Neural progenitor cell (in vitro differentiated cells): ENCODE measurements around the gene GSE1. TPM values are rescaled to one million over a fixed set of nuclear protein-coding genes. Genes with fewer than 3 reads are reported as not detected.

ENCODE experiments used
- DNase-seq: peaks from one replicate; pipeline ENCODE4 v3.0.0-alpha.2; 2016; ENCODE audit warnings: low spot score
- H2AFZ ChIP-seq: fragments of 200-600 bp; sonication (generic); replicated peaks from 2 replicates; pipeline ENCODE4 v1.6.1; 2016; ENCODE audit warnings: antibody characterized with exemption
- H3F3A ChIP-seq: fragments of 200-600 bp; sonication (generic); 2 replicates; pipeline ENCODE4 v1.6.1; 2016; ENCODE audit warnings: antibody characterized with exemption, low read depth
- H3K27ac ChIP-seq: fragments of 200-600 bp; sonication (generic); 2 replicates; pipeline ENCODE4 v1.5.1; 2016; ENCODE audit warnings: mild to moderate bottlenecking
- H3K27me3 ChIP-seq: fragments of 200-600 bp; sonication (generic); 2 replicates; pipeline ENCODE4 v1.6.1; 2016; ENCODE audit warnings: mild to moderate bottlenecking, moderate library complexity
- H3K36me3 ChIP-seq: fragments of 200-600 bp; sonication (generic); 2 replicates; pipeline ENCODE4 v1.5.1; 2016
- H3K4me1 ChIP-seq: fragments of 200-600 bp; sonication (generic); 2 replicates; pipeline ENCODE4 v1.6.1; 2016; ENCODE audit warnings: mixed run types
- H3K4me2 ChIP-seq: fragments of 200-600 bp; sonication (generic); 2 replicates; pipeline ENCODE4 v1.6.1; 2016
- H3K4me3 ChIP-seq: fragments of 200-600 bp; sonication (generic); 2 replicates; pipeline ENCODE4 v1.5.1; 2016
- H3K79me2 ChIP-seq: fragments of 200-600 bp; sonication (generic); 2 replicates; pipeline ENCODE4 v1.6.1; 2016; ENCODE audit warnings: low read depth
- H3K9ac ChIP-seq: fragments of 200-600 bp; sonication (generic); 2 replicates; pipeline ENCODE4 v1.6.1; 2016
- H3K9me3 ChIP-seq: fragments of 200-600 bp; sonication (generic); 2 replicates; pipeline ENCODE4 v1.5.1; 2016; ENCODE audit warnings: low read depth
- H4K20me1 ChIP-seq: fragments of 200-600 bp; sonication (generic); 2 replicates; pipeline ENCODE4 v1.6.1; 2016; ENCODE audit warnings: low read depth
- H3K27ac Mint-ChIP-seq: 3 replicates; pipeline ENCODE4 v1.8.0; 2021; ENCODE audit warnings: mixed read lengths
- H3K27me3 Mint-ChIP-seq: 2 replicates; pipeline ENCODE4 v1.8.0; 2022; ENCODE audit warnings: low read depth, mild to moderate bottlenecking, inconsistent platforms, moderate library complexity, mixed read lengths; ENCODE audit not compliant: insufficient read depth
- H3K36me3 Mint-ChIP-seq: 3 replicates; pipeline ENCODE4 v1.8.0; 2021; ENCODE audit warnings: mixed read lengths
- H3K4me1 Mint-ChIP-seq: 3 replicates; pipeline ENCODE4 v1.8.0; 2021; ENCODE audit warnings: mixed read lengths
- H3K4me3 Mint-ChIP-seq: 3 replicates; pipeline ENCODE4 v1.8.0; 2021; ENCODE audit warnings: mild to moderate bottlenecking, moderate library complexity, mixed read lengths
- H3K9me3 Mint-ChIP-seq: 3 replicates; pipeline ENCODE4 v1.8.0; 2020; ENCODE audit warnings: mixed read lengths
- CTCF ChIP-seq: fragments of 200-600 bp; sonication (generic); IDR thresholded peaks from 2 replicates; pipeline ENCODE4 v1.5.1; 2017; ENCODE audit warnings: antibody characterized with exemption, mild to moderate bottlenecking
- EZH2 ChIP-seq: fragments of 200-600 bp; sonication (generic); IDR thresholded peaks from 2 replicates; pipeline ENCODE4 v1.6.1; 2017; ENCODE audit warnings: antibody characterized with exemption, mild to moderate bottlenecking, moderate library complexity
- EZH2phosphoT487 ChIP-seq: fragments of 200-600 bp; sonication (generic); IDR thresholded peaks from 2 replicates; pipeline ENCODE4 v1.6.1; 2017; ENCODE audit warnings: antibody characterized with exemption
- total RNA-seq: library from RNA; depleted of rRNA; stranded (reverse); fragments of >200 nt; gene quantifications from 2 replicates; pipeline ENCODE4 v1.2.3, GENCODE V29; 2015; ENCODE audit warnings: low replicate concordance

The GSE1 gene
- total RNA-seq, result 7.7 and 20.4 TPM in 2 replicates

GRCh38 chr16:85612801-85613603 lies at the start of gene GSE1:
Gene GSE1, plus strand, starts transcription at chr16:85613322. Its CDS starts 70 bp downstream, at chr16:85613392.
- H2AFZ ChIP-seq, result no peak within 1 kb of the TSS
- H4K20me1 ChIP-seq, result peaks cover 62% of the 10 kb centered on the region

GRCh38 chr16:85563515-85564276 lies 49.4 kb upstream of the GSE1 start:
- no peak overlapping the region for H3K27ac ChIP-seq
- peaks cover 24% of the 10 kb centered on the region for H3K27me3 Mint-ChIP-seq
- H3K4me1 Mint-ChIP-seq, result peaks cover 86% of the 10 kb centered on the region
- H3K4me3 ChIP-seq, result no peak overlapping the region
- peaks cover 4% of the 10 kb centered on the region for H3K79me2 ChIP-seq
- TF ChIP-seq EZH2phosphoT487 (no peak), CTCF (peak; percentile 11), EZH2 (no peak)
- no peak overlapping the region for H2AFZ ChIP-seq
- peaks cover 29% of the 10 kb centered on the region for H3F3A ChIP-seq
- H3K9me3 Mint-ChIP-seq, result peaks cover 4% of the 10 kb centered on the region
- H3K4me3 Mint-ChIP-seq, result no peak overlapping the region
- H3K4me1 ChIP-seq, result peaks cover 28% of the 10 kb centered on the region
- H3K36me3 Mint-ChIP-seq, result no peaks in the 10 kb centered on the region
- peaks cover 27% of the 10 kb centered on the region for H4K20me1 ChIP-seq
- peak overlapping the region; percentile 96 for H3K27ac Mint-ChIP-seq
- no peaks in the 10 kb centered on the region for H3K9me3 ChIP-seq
- no peak for DNase-seq
- no peaks in the 10 kb centered on the region for H3K36me3 ChIP-seq
- no peak overlapping the region for H3K9ac ChIP-seq
- H3K27me3 ChIP-seq, result peaks cover 14% of the 10 kb centered on the region
- H3K4me2 ChIP-seq, result no peak overlapping the region

More at GRCh38 chr16:85612801-85613603, at the start of gene GSE1:
- Mint-ChIP-seq H3K4me1 (peaks cover 51% of the 10 kb centered on the region), H3K36me3 (no peaks in the 10 kb centered on the region), H3K9me3 (no peaks in the 10 kb centered on the region), H3K4me3 (peak within 1 kb of the TSS; percentile 79), H3K27me3 (peaks cover 24% of the 10 kb centered on the region), H3K27ac (no peak within 1 kb of the TSS)
- Histone ChIP-seq H3K4me1 (peaks cover 29% of the 10 kb centered on the region), H3F3A (peaks cover 64% of the 10 kb centered on the region), H3K36me3 (no peaks in the 10 kb centered on the region), H3K27ac (peak within 1 kb of the TSS; percentile 51), H3K4me2 (peak within 1 kb of the TSS; percentile 89), H3K4me3 (peak within 1 kb of the TSS; percentile 73), H3K79me2 (peaks cover 20% of the 10 kb centered on the region), H3K27me3 (peaks cover 18% of the 10 kb centered on the region), H3K9ac (no peak within 1 kb of the TSS), H3K9me3 (no peaks in the 10 kb centered on the region)
- TF ChIP-seq EZH2 (no peak), EZH2phosphoT487 (no peak), CTCF (no peak)
- DNase-seq, result peak; percentile 96

GRCh38 chr16:85564277-85565051 lies 48.7 kb upstream of the GSE1 start:
- Histone ChIP-seq H3K4me2 (no peak overlapping the region), H2AFZ (no peak overlapping the region), H3F3A (peaks cover 34% of the 10 kb centered on the region), H3K36me3 (no peaks in the 10 kb centered on the region), H3K9me3 (no peaks in the 10 kb centered on the region), H3K9ac (no peak overlapping the region), H4K20me1 (peaks cover 21% of the 10 kb centered on the region), H3K79me2 (no peaks in the 10 kb centered on the region), H3K27me3 (peaks cover 14% of the 10 kb centered on the region), H3K4me3 (no peak overlapping the region), H3K4me1 (peaks cover 28% of the 10 kb centered on the region), H3K27ac (no peak overlapping the region)
- Mint-ChIP-seq H3K4me3 (peak overlapping the region; percentile 66), H3K4me1 (peaks cover 87% of the 10 kb centered on the region), H3K27me3 (peaks cover 24% of the 10 kb centered on the region), H3K9me3 (peaks cover 7% of the 10 kb centered on the region), H3K36me3 (peaks cover 3% of the 10 kb centered on the region), H3K27ac (peak overlapping the region; percentile 96)
- TF ChIP-seq EZH2 (no peak), EZH2phosphoT487 (no peak), CTCF (peak; percentile 52)
- DNase-seq, result no peak
